ENCODE data around the gene CHERP.
"Not testable (repeated sequence)": the region's sequence is repeated elsewhere in the genome, so short reads cannot be mapped to it uniquely, and the experiment has no call there.

The CHERP gene

GRCh38 chr19:16519230-16519687, 23.0 kb downstream of the CHERP start:
- no peak for DNase-seq

GRCh38 chr19:16518483-16519229, 23.6 kb downstream of the CHERP start:
- no peak for DNase-seq

- DNase-seq = no peak
Measured at GRCh38 chr19:16518061-16518460, 24.2 kb downstream of the CHERP start.

GRCh38 chr19:16516923-16517610, 25.2 kb downstream of the CHERP start:
- no peak for DNase-seq

GRCh38 chr19:16516381-16516780, 25.9 kb downstream of the CHERP start:
- DNase-seq = no peak

GRCh38 chr19:16514383-16515019, 27.7 kb downstream of the CHERP start:
- no peak for DNase-seq

GRCh38 chr19:16512611-16513010, 29.6 kb downstream of the CHERP start:
- DNase-seq = not testable (repeated sequence)

GRCh38 chr19:16509141-16510061, 32.8 kb downstream of the CHERP start:
- no peak for DNase-seq

GRCh38 chr19:16508546-16508945, 33.7 kb downstream of the CHERP start:
- no peak for DNase-seq

GRCh38 chr19:16506961-16507360, 35.3 kb downstream of the CHERP start:
- no peak for DNase-seq

GRCh38 chr19:16506161-16506560, 36.1 kb downstream of the CHERP start:
- not testable (repeated sequence) for DNase-seq

- DNase-seq = no peak
Measured at GRCh38 chr19:16504271-16504670, 38.0 kb downstream of the CHERP start.

GRCh38 chr19:16497837-16498236, 44.4 kb downstream of the CHERP start:
- DNase-seq = no peak

- no peak for DNase-seq
Measured at GRCh38 chr19:16497042-16497441, 45.2 kb downstream of the CHERP start.

- no peak for DNase-seq
Measured at GRCh38 chr19:16496613-16496983, 45.6 kb downstream of the CHERP start.

- peak; percentile 96 to 99 (median 98) for DNase-seq
Measured at GRCh38 chr19:16495982-16496612, 46.1 kb downstream of the CHERP start, which contains the start of the genes C19orf44 and CALR3. Gene C19orf44, plus strand, starts transcription at chr19:16496394. Its CDS starts 4,399 bp downstream, at chr19:16500793. Gene CALR3, minus strand, starts transcription at chr19:16496167. Its CDS starts 38 bp downstream, at chr19:16496129.

GRCh38 chr19:16486476-16486875, 55.8 kb downstream of the CHERP start:
- DNase-seq = not testable (repeated sequence)

- no peak for DNase-seq
Measured at GRCh38 chr19:16482745-16483144, 59.5 kb downstream of the CHERP start.

- no peak for DNase-seq
Measured at GRCh38 chr19:16477311-16477710, 64.9 kb downstream of the CHERP start.

- DNase-seq = no peak
Measured at GRCh38 chr19:16476401-16476800, 65.8 kb downstream of the CHERP start.

- DNase-seq = no peak
Measured at GRCh38 chr19:16473875-16474392, 68.3 kb downstream of the CHERP start.

- DNase-seq = no peak
Measured at GRCh38 chr19:16472992-16473391, 69.2 kb downstream of the CHERP start.

All from NCI-H1417 (cell line).